H1 (cell line): ENCODE data around the gene COL6A3. TPM values are rescaled to one million over a fixed set of nuclear protein-coding genes. Genes with fewer than 3 reads are reported as not detected.

ENCODE experiments used
- CTCF ChIA-PET: fragments of 300-600 bp; sonication (Branson Sonifier 250); formaldehyde crosslinking; loops from one replicate; lab custom pipeline; 2021; ENCODE audit not compliant: partially characterized antibody; lab: Charles Lee
- POLR2A ChIA-PET: fragments of 300-600 bp; sonication (Branson Sonifier 250); formaldehyde crosslinking; loops from one replicate; lab custom pipeline; 2021; ENCODE audit warnings: inconsistent platforms; ENCODE audit not compliant: partially characterized antibody; lab: Charles Lee
- DNase-seq, 2 experiments: peaks; one replicate each; pipeline versions ENCODE4 v3.0.0 to v3.0.0-alpha.2; 2010 to 2022; ENCODE audit warnings: low spot score in 2 of 2, low read depth in 1 of 2, mixed read lengths in 1 of 2
- FAIRE-seq: peaks from 2 replicates; lab custom pipeline; 2011; peaks lifted over from hg19 to GRCh38; lab: Jason Lieb, UNC
- H2AFZ ChIP-seq: 2 replicates; pipeline ENCODE4 v1.8.1; 2012; ENCODE audit warnings: low read length, inconsistent platforms
- H2AK5ac ChIP-seq: 2 replicates; pipeline ENCODE4 v1.6.1; 2013; ENCODE audit warnings: low read depth, low read length
- H2BK120ac ChIP-seq: replicated peaks from 2 replicates; pipeline ENCODE3; 2013; ENCODE audit warnings: low read depth, low read length, inconsistent platforms
- H2BK12ac ChIP-seq: 2 replicates; pipeline ENCODE4 v1.6.1; 2013; ENCODE audit warnings: low read depth, low read length
- H2BK15ac ChIP-seq: 2 replicates; pipeline ENCODE4 v1.6.1; 2013; ENCODE audit warnings: low read length
- H2BK20ac ChIP-seq: 2 replicates; pipeline ENCODE4 v1.6.1; 2013; ENCODE audit warnings: low read length
- H2BK5ac ChIP-seq: 2 replicates; pipeline ENCODE4 v1.6.1; 2013; ENCODE audit warnings: low read depth, low read length
- H3K14ac ChIP-seq: 2 replicates; pipeline ENCODE4 v1.6.1; 2013; ENCODE audit warnings: inconsistent platforms; ENCODE audit not compliant: insufficient read length
- H3K18ac ChIP-seq: 2 replicates; pipeline ENCODE4 v1.6.1; 2013; ENCODE audit warnings: low read length; ENCODE audit errors: extremely low read depth
- H3K23ac ChIP-seq: 2 replicates; pipeline ENCODE4 v1.6.1; 2013; ENCODE audit warnings: inconsistent platforms; ENCODE audit not compliant: insufficient read length
- H3K23me2 ChIP-seq: 2 replicates; pipeline ENCODE4 v1.6.1; 2013; ENCODE audit warnings: low read depth, low read length
- H3K27ac ChIP-seq: 2 replicates; pipeline ENCODE4 v1.6.1; 2011; ENCODE audit warnings: low read depth, low read length, inconsistent platforms
- H3K27me3 ChIP-seq, 4 experiments: replicated peaks in 1 of 4; 1 replicate in 1 of 4; 2 replicates in 3 of 4; pipeline versions ENCODE4 v1.6.1 to v1.8.1; 2011 to 2013; ENCODE audit warnings: low read length in 3 of 4, mild to moderate bottlenecking in 3 of 4, inconsistent platforms in 2 of 4, mixed read lengths in 2 of 4, moderate library complexity in 1 of 4; ENCODE audit not compliant: control insufficient read depth in 3 of 4, insufficient read depth in 3 of 4; ENCODE audit errors: extremely low read depth in 1 of 4
- H3K36me3 ChIP-seq, 4 experiments: 2 replicates each; pipeline versions ENCODE4 v1.6.1 to v1.8.1; 2011 to 2013; ENCODE audit warnings: mild to moderate bottlenecking in 4 of 4, low read length in 3 of 4, moderate library complexity in 2 of 4, control low read depth in 1 of 4, inconsistent platforms in 1 of 4; ENCODE audit not compliant: insufficient read depth in 4 of 4, control insufficient read depth in 2 of 4
- H3K4ac ChIP-seq: replicated peaks from 2 replicates; pipeline ENCODE3; 2013; ENCODE audit warnings: low read length, low read depth, mixed read lengths, inconsistent platforms; ENCODE audit not compliant: insufficient read length
- H3K4me1 ChIP-seq, 4 experiments: replicated peaks in 1 of 4; 1 replicate in 1 of 4; 2 replicates in 3 of 4; pipeline versions ENCODE4 v1.6.1 to v1.8.1; 2011 to 2013; ENCODE audit warnings: low read length in 3 of 4, inconsistent platforms in 2 of 4, mixed read lengths in 1 of 4; ENCODE audit not compliant: insufficient read depth in 4 of 4, control insufficient read depth in 3 of 4
- H3K4me2 ChIP-seq, 2 experiments: 2 replicates each; pipeline versions ENCODE4 v1.6.1 to v1.8.1; 2011 to 2013; ENCODE audit warnings: low read depth in 2 of 2, low read length in 2 of 2, control low read depth in 1 of 2, inconsistent platforms in 1 of 2, mild to moderate bottlenecking in 1 of 2; ENCODE audit not compliant: insufficient read depth in 1 of 2
- H3K4me3 ChIP-seq, 4 experiments: fragments of 200-600, 300-600 bp in 1 of 4; sonication (generic), shearing (Covaris generic), sonication (Bioruptor Twin) in 1 of 4; 2 replicates each; pipeline versions ENCODE4 v1.5.1 to v1.8.1; 2011 to 2016; ENCODE audit warnings: low read length in 4 of 4, low read depth in 3 of 4, control low read depth in 2 of 4, inconsistent platforms in 2 of 4, mild to moderate bottlenecking in 2 of 4, mixed read lengths in 1 of 4, moderate library complexity in 1 of 4; ENCODE audit not compliant: insufficient read depth in 2 of 4; ENCODE audit errors: extremely low read depth in 1 of 4
- H3K56ac ChIP-seq: replicated peaks from 2 replicates; pipeline ENCODE3; 2013; ENCODE audit warnings: low read depth, mild to moderate bottlenecking, mixed read lengths, low read length, inconsistent platforms; ENCODE audit not compliant: insufficient read length
- H3K79me1 ChIP-seq: 2 replicates; pipeline ENCODE4 v1.6.1; 2013; ENCODE audit warnings: low read depth, low read length, control low read depth
- H3K79me2 ChIP-seq, 2 experiments: 2 replicates each; pipeline versions ENCODE4 v1.6.1 to v1.8.1; 2012 to 2013; ENCODE audit warnings: low read length in 2 of 2, mild to moderate bottlenecking in 2 of 2, inconsistent platforms in 1 of 2; ENCODE audit not compliant: insufficient read depth in 2 of 2, control insufficient read depth in 1 of 2
- H3K9ac ChIP-seq, 4 experiments: replicated peaks in 1 of 4; 1 replicate in 1 of 4; 2 replicates in 3 of 4; pipeline versions ENCODE4 v1.6.1 to v1.8.1; 2011 to 2013; ENCODE audit warnings: low read depth in 3 of 4, low read length in 3 of 4, control low read depth in 2 of 4, mild to moderate bottlenecking in 2 of 4, moderate library complexity in 2 of 4, inconsistent platforms in 1 of 4; ENCODE audit errors: extremely low read depth in 1 of 4
- H3K9me3 ChIP-seq, 2 experiments: 2 replicates each; pipeline versions ENCODE4 v1.6.1 to v1.8.1; 2012 to 2013; ENCODE audit warnings: mild to moderate bottlenecking in 2 of 2, moderate library complexity in 2 of 2, control low read depth in 1 of 2, inconsistent platforms in 1 of 2, low read depth in 1 of 2, low read length in 1 of 2, mixed read lengths in 1 of 2; ENCODE audit not compliant: insufficient read depth in 2 of 2
- H4K20me1 ChIP-seq, 2 experiments: replicated peaks in 1 of 2; 2 replicates each; pipeline versions ENCODE3 to v1.8.1; 2011 to 2013; ENCODE audit warnings: inconsistent platforms in 2 of 2, low read length in 2 of 2, mild to moderate bottlenecking in 1 of 2; ENCODE audit not compliant: insufficient read depth in 2 of 2, control insufficient read depth in 1 of 2
- H4K5ac ChIP-seq: 2 replicates; pipeline ENCODE4 v1.6.1; 2013; ENCODE audit warnings: low read length, low read depth, mixed read lengths, inconsistent platforms; ENCODE audit not compliant: insufficient read length
- H4K8ac ChIP-seq: 2 replicates; pipeline ENCODE4 v1.8.0; 2013; ENCODE audit warnings: mild to moderate bottlenecking, moderate library complexity, low read length, inconsistent platforms; ENCODE audit not compliant: insufficient read depth; ENCODE audit errors: extremely low read depth
- H4K91ac ChIP-seq: replicated peaks from 2 replicates; pipeline ENCODE3; 2013; ENCODE audit warnings: low read length, mixed read lengths, inconsistent platforms; ENCODE audit not compliant: insufficient read length
- JUND ChIP-seq: IDR thresholded peaks from 2 replicates; pipeline ENCODE4 v1.6.1; 2011; ENCODE audit warnings: mild to moderate bottlenecking, improper control_type of control experiment, low read length
- WGBS, 2 experiments: shearing (Covaris generic) in 1 of 2; methylation state at CpG; one replicate each; pipeline versions ENCODE4 v1.1.6 to v1.1.7; 2013 to 2015; ENCODE audit warnings: low lambda C conversion rate in 2 of 2, mixed read lengths in 2 of 2, inconsistent platforms in 1 of 2, low coverage in 1 of 2, missing lambda C conversion rate in 1 of 2; ENCODE audit not compliant: insufficient replicate concordance in 2 of 2, insufficient coverage in 1 of 2, insufficient read length in 1 of 2; ENCODE audit errors: extremely low coverage in 1 of 2, missing lambda C conversion rate in 1 of 2; 5-methylcytosine and 5-hydroxymethylcytosine counted together
- polyA plus RNA-seq, 7 experiments: library from polyadenylated mRNA; depleted of rRNA in 3 of 7; stranded (reverse) in 5 of 7; unstranded in 2 of 7; fragments of >200 nt in 5 of 7; fragments of 200-250 nt in 2 of 7; gene quantifications; 1 replicate in 5 of 7; 2 replicates in 1 of 7; 4 replicates in 1 of 7; pipeline versions ENCODE4 v1.2.1 to v1.2.3, GENCODE V29; 2011 to 2013; ENCODE audit warnings: missing spikeins in 2 of 7, mixed read lengths in 2 of 7
- total RNA-seq: library from RNA; stranded (reverse); fragmentation: NEBNext Ultra II Directional; extraction: Animal tissue kit (Norgen Biotek cat#: 25700); gene quantifications from 2 replicates; pipeline ENCODE4 v1.2.1, GENCODE V29; 2021

COL6A3 gene
- total and polyA plus RNA-seq, 2 of the 8 experiments (the other 6 are each of a cell fraction or from before 2014, with no cell fraction given), result 1.2 to 3.4 TPM

GRCh38 chr2:237315170-237315828 is 98.7 kb downstream of the COL6A3 start:
- H4K91ac ChIP-seq, result peak overlapping the region; percentile 25
- no peak overlapping the region for H2AK5ac ChIP-seq
- H3K23me2 ChIP-seq, result no peaks in the 10 kb centered on the region
- H2AFZ ChIP-seq, result peak overlapping the region; percentile 55; the same call in 1 of the 2 replicates
- no peak overlapping the region for H3K18ac ChIP-seq
- no peak overlapping the region for H3K56ac ChIP-seq
- H3K4me1 ChIP-seq, result peaks cover 0 to 3% (median under 1%) of the 10 kb centered on the region in 4 experiments; a peak in 1 of 7 replicates
- H2BK12ac ChIP-seq, result 0 out of 2 replicates have a peak overlapping the region, but pooled peaks have one; percentile 17
- no peaks in the 10 kb centered on the region for H3K9me3 ChIP-seq
- H3K9ac ChIP-seq, result no peak overlapping the region; a peak in 1 of 7 replicates
- no peak overlapping the region for H3K4me2 ChIP-seq
- CTCF ChIA-PET, result interaction anchor here (0.7 to 1.3 kb wide), 4 partner anchors 9 to 140 kb away, joined by 3 to 4 read pairs (median 3); no protein-coding TSS in a partner anchor
- FAIRE-seq (no peak), DNase-seq (no peak)
- WGBS, 2 experiments, result 88% methylated on average over 14 of the region's 14 CpGs; no CpG with 5 or more reads in 1 of the 2 experiments
- no peaks in the 10 kb centered on the region for H3K79me2 ChIP-seq
- H3K14ac ChIP-seq, result no peak overlapping the region
- no peaks in the 10 kb centered on the region for H3K36me3 ChIP-seq
- H2BK15ac ChIP-seq, result no peak overlapping the region
- H3K27me3 ChIP-seq, result no peaks in the 10 kb centered on the region
- 0 out of 2 replicates have a peak overlapping the region, but pooled peaks have one; percentile 48 for H2BK20ac ChIP-seq
- H4K5ac ChIP-seq, result no peak overlapping the region
- no peak overlapping the region for H3K27ac ChIP-seq
- POLR2A ChIA-PET, result no interaction called here
- H3K79me1 ChIP-seq, result no peaks in the 10 kb centered on the region; the same call in 1 of the 2 replicates
- no peak overlapping the region for H3K4ac ChIP-seq
- peak overlapping the region; percentile 63; the same call in 1 of the 2 replicates for H4K8ac ChIP-seq
- no peak overlapping the region for H2BK120ac ChIP-seq
- H3K23ac ChIP-seq, result no peak overlapping the region
- H3K4me3 ChIP-seq, result no peak overlapping the region
- no peak overlapping the region for H2BK5ac ChIP-seq
- no peaks in the 10 kb centered on the region for H4K20me1 ChIP-seq
- no peak for TF ChIP-seq JUND
